Posterior vena cava (tissue), 2 donors: Measurements from ENCODE around the gene TWIST2. TPM values are rescaled to one million over a fixed set of nuclear protein-coding genes. Genes with fewer than 3 reads are reported as not detected.

Experiments used
- DNase-seq: peaks from one replicate; pipeline ENCODE4 v3.0.0-alpha.2; 2020; ENCODE audit warnings: low spot score
- intact Hi-C, 2 donors: fragments of 100-400 bp; cut with DNase I; formaldehyde crosslinking; loops; one replicate each; pipeline versions ENCODE4 v1.14.1 to v1.14.2; 2022 to 2023
- total RNA-seq, 2 donors: library from RNA; stranded (reverse); fragmentation: NEBNext Ultra II Directional; extraction: Animal tissue kit (Norgen Biotek cat#: 25700); gene quantifications; one replicate each; pipeline ENCODE4 v1.2.1, GENCODE V29; 2021
- donor health status: DM: yes; HTN: yes; CAD: no.
- donor health status: DM: yes; HTN: yes; CAD: no.

Gene TWIST2
- total RNA-seq, 2 donors from 2014 or later = 18.6 to 23.0 TPM

DNA sequence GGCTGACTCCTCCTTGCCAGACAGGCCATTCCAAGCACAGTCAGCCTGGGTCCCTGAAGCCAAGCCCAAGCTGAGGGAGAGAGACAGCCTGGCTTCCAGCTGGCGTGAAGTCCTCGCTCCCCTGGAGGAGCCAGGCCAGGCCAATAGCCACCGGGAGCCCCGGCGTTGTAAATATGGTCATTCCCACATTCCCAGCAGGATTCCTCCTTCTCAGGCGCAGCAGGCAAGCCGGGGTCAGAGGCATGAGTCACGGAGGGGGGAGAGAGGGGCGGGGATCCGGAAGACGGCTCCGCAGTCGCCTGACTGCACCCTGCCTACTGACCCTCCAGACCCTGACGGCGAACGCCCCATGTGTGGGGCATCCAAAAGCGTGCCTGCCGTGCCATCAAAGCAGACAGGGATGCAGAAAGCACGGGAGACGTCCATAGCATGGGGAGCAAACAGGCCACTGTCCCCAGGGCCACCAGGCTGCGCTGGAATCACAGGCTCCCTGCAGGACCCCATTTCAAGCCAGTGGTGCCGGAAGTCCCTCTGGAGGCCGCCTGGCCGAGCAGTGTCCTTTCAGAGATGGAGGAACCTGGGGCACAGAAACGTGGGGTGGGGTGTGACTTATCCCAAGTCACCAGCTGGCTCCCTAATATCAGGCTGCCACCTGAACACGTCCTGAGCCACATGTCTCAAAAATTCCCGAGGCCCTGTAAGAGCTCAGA is 48.2 kb downstream of the TWIST2 start:
- intact Hi-C loops = no loop called here
- DNase-seq = peak; percentile 94

DNA sequence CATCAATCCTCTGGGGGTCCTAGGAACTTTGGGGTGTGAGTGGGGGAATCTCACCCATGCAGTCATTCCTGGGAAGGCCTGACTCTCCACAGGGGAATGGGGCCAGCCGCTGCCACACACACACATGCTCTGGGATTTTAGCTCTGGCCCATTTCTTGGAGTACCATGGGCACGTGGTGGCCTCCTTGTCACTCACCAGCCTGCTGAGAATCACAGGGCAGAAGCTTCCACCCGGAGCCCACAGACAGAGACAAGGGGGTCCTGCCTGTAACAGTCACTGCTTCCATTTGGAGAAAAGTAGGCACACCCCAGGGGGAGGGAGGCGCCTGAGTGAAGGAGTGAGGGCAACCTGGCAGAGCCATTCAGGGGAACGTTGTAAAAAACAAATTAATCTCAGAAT is 48.8 kb downstream of the TWIST2 start:
- intact Hi-C loops = no loop called here
- peak; percentile 76 for DNase-seq

GRCh38 chr2:238897122-238897880 is 49.4 kb downstream of the TWIST2 start:
- intact Hi-C loops = no loop called here
- DNase-seq = peak; percentile 61

DNA sequence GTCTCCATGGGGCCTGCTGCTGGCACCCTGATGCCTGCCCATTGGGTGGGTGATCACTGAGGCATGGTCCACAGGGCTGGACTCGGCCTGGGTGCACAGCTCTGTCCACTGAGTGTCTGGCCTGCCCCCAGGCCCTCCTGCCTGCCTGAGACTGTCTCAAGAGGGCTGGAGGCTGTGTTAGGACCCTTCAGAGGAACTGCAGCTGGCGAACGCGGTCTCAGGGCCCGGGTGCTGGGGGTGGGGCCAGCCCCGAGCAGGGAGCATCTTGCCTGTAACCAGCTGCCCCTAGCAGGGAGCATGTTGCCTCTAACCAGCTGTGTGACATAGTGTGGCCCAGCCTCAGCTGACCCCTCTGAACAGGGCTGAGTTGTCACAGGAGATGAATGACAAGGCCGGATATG is 50.0 kb downstream of the TWIST2 start:
- intact Hi-C loops = no loop called here
- peak; percentile 80 for DNase-seq

GRCh38 chr2:238898534-238899281 is 50.8 kb downstream of the TWIST2 start:
- DNase-seq = peak; percentile 76
- intact Hi-C loops = no loop called here

- intact Hi-C loops = no loop called here
- peak; percentile 50 for DNase-seq
Measured at GRCh38 chr2:238899386-238899785, 51.5 kb downstream of the TWIST2 start.

DNA sequence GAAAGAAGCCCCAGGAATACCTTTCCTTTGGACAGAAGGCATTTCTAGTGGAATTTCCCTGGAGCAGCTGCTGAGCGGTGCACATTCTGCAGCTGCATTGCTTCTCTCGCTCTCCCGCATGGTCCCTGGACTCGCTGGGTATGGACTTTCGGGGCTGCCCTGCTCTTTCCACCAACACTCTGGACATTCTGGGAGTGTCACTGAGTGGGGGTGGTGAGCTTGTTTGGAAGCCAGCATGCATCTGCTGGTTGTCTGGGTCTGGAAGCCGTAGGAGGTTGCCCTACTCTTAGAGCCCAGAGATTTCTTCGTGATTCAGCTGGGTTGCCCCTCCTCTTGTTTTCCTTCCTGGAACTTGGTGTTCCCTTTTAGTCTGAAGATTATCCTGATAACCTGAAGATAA is 52.6 kb downstream of the TWIST2 start:
- intact Hi-C loops = no loop called here
- DNase-seq = peak; percentile 74

GRCh38 chr2:238901461-238902057 is 53.7 kb downstream of the TWIST2 start:
- DNase-seq = peak; percentile 76
- intact Hi-C loops = no loop called here

DNA sequence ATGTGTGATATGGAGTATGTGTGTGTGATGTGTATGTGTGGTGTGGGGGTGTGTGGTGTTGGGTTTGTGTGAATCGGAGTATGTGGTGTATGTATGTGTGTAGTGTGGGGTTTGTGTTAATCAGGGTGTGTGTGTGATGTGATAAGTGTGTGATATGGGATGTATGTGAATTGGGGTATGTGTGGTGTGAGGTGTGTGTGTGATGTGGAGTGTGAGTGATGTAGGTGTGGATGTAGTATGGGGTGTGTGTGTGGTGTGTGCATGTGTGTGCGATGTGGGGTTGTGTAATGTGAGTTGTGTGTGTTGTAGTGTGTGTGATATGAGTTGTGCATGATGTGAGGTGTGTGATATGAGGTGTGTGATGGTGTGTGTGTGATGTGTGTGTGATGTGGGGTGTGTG is 54.4 kb downstream of the TWIST2 start:
- no peak for DNase-seq
- intact Hi-C loops = no loop called here

- intact Hi-C loops = no loop called here
Measured at GRCh38 chr2:238903141-238903540, 55.3 kb downstream of the TWIST2 start.

GRCh38 chr2:238904177-238904576 is 56.3 kb downstream of the TWIST2 start:
- intact Hi-C loops = no loop called here
- DNase-seq = no peak

More at GRCh38 chr2:238903141-238903540, 55.3 kb downstream of the TWIST2 start:
- DNase-seq = no peak

GRCh38 chr2:238904716-238905115 is 56.8 kb downstream of the TWIST2 start:
- no peak for DNase-seq
- intact Hi-C loops = no loop called here

GRCh38 chr2:238905224-238905623 is 57.3 kb downstream of the TWIST2 start:
- intact Hi-C loops = no loop called here
- DNase-seq = no peak

- intact Hi-C loops = no loop called here
- DNase-seq = no peak
Measured at GRCh38 chr2:238905644-238906043, 57.8 kb downstream of the TWIST2 start.

GRCh38 chr2:238906254-238906935 is 58.5 kb downstream of the TWIST2 start:
- intact Hi-C loops = no loop called here
- DNase-seq = no peak

- intact Hi-C loops = no loop called here
- DNase-seq = peak; percentile 80
Measured at GRCh38 chr2:238906936-238907716, 59.2 kb downstream of the TWIST2 start.

- intact Hi-C loops = no loop called here
- peak; percentile 6 for DNase-seq
Measured at GRCh38 chr2:238907717-238908173, 59.9 kb downstream of the TWIST2 start.
